Hematopoietic multipotent progenitor cell treated with erythropoietin and hydrocortisone succinate and interleukin-3 and kit ligand, for 15 days (in vitro differentiated cells): ENCODE results near the gene PSME3IP1.
"Not testable (repeated sequence)": the region's sequence is repeated elsewhere in the genome, so short reads cannot be mapped to it uniquely, and the experiment has no call there.

Source experiments
- DNase-seq: peaks from one replicate; pipeline ENCODE4 v3.0.0-alpha.2; 2015; ENCODE audit warnings: low spot score

PSME3IP1 gene

GRCh38 chr16:57185945-57186871 lies at the start of gene PSME3IP1, which contains the start of gene RSPRY1:
PSME3IP1 (minus strand) TSS chr16:57186039; CDS start chr16:57173854, 12,185 bp downstream.
RSPRY1 (plus strand) TSS chr16:57186329; CDS start chr16:57204659, 18,330 bp downstream.
- DNase-seq = peak; percentile 100

GRCh38 chr16:57235128-57236021 lies 49.5 kb upstream of the PSME3IP1 start:
- DNase-seq = no peak

GRCh38 chr16:57234707-57235092 lies 48.9 kb upstream of the PSME3IP1 start:
- no peak for DNase-seq

GRCh38 chr16:57233944-57234706 lies 48.3 kb upstream of the PSME3IP1 start:
- DNase-seq = no peak

- DNase-seq = no peak
Observed at GRCh38 chr16:57231821-57232350, 46.0 kb upstream of the PSME3IP1 start.

GRCh38 chr16:57229079-57229478 lies 43.2 kb upstream of the PSME3IP1 start:
- no peak for DNase-seq

- no peak for DNase-seq
Observed at GRCh38 chr16:57226701-57227621, 41.1 kb upstream of the PSME3IP1 start.

GRCh38 chr16:57225978-57226377 lies 40.1 kb upstream of the PSME3IP1 start:
- no peak for DNase-seq

GRCh38 chr16:57224651-57225335 lies 39.0 kb upstream of the PSME3IP1 start:
- DNase-seq = no peak

GRCh38 chr16:57223057-57223456 lies 37.2 kb upstream of the PSME3IP1 start:
- no peak for DNase-seq

GRCh38 chr16:57216968-57217367 lies 31.1 kb upstream of the PSME3IP1 start:
- DNase-seq = no peak

- DNase-seq = no peak
Observed at GRCh38 chr16:57213462-57213861, 27.6 kb upstream of the PSME3IP1 start.

GRCh38 chr16:57209780-57210179 lies 23.9 kb upstream of the PSME3IP1 start:
- DNase-seq = no peak

GRCh38 chr16:57208926-57209325 lies 23.1 kb upstream of the PSME3IP1 start:
- no peak for DNase-seq

GRCh38 chr16:57204675-57205074 lies 18.8 kb upstream of the PSME3IP1 start:
- no peak for DNase-seq

GRCh38 chr16:57203451-57203850 lies 17.6 kb upstream of the PSME3IP1 start:
- DNase-seq = no peak

- no peak for DNase-seq
Observed at GRCh38 chr16:57202095-57202886, 16.5 kb upstream of the PSME3IP1 start.

GRCh38 chr16:57200926-57201325 lies 15.1 kb upstream of the PSME3IP1 start:
- DNase-seq = not testable (repeated sequence)

GRCh38 chr16:57200321-57200720 lies 14.5 kb upstream of the PSME3IP1 start:
- DNase-seq = not testable (repeated sequence)
